K562 (cell line): ENCODE measurements around the gene ERFL. TPM values are rescaled to one million over a fixed set of nuclear protein-coding genes. Genes with fewer than 3 reads are reported as not detected.
A peak's percentile ranks its signal among the peaks of the same experiment; 100 is the strongest.

Experiments used
- CBX8 ChIP-seq: fragments of 200-600 bp; sonication (generic); IDR thresholded peaks from 2 replicates; pipeline ENCODE4 v1.6.1; 2012; ENCODE audit warnings: borderline replicate concordance, mixed run types, low read depth, mild to moderate bottlenecking, moderate library complexity, mixed read lengths, low read length, control low read depth, inconsistent platforms; ENCODE audit not compliant: poor library complexity, severe bottlenecking; ENCODE audit errors: extremely low read depth
- CREM ChIP-seq: IDR thresholded peaks from 2 replicates; pipeline ENCODE4 v1.6.1; 2014; ENCODE audit warnings: antibody characterized with exemption, low read depth
- ETV5 ChIP-seq: sonication (generic); formaldehyde crosslinking; IDR thresholded peaks from 2 replicates; pipeline ENCODE4 v1.4.0; 2020; ENCODE audit warnings: low read depth, mild to moderate bottlenecking, missing genetic modification reagents
- FOXA3 ChIP-seq, 2 experiments: fragments of 450-650 bp in 1 of 2; sonication (generic) in 1 of 2; formaldehyde crosslinking; IDR thresholded peaks in 1 of 2; conservative IDR thresholded peaks in 1 of 2; 2 replicates each; pipeline versions ENCODE4 v1.4.0 to v1.8.0; 2020 to 2022; ENCODE audit warnings: mild to moderate bottlenecking in 2 of 2, missing genetic modification reagents in 1 of 2
- GTF2F1 ChIP-seq: IDR thresholded peaks from 2 replicates; pipeline ENCODE4 v1.6.1; 2011; ENCODE audit warnings: low read depth, low read length, improper control_type of control experiment
- HDAC8 ChIP-seq: fragments of 450-650 bp; IDR thresholded peaks from 2 replicates; pipeline ENCODE4 v1.6.1; 2016; ENCODE audit warnings: mild to moderate bottlenecking, missing genetic modification characterization, moderate library complexity, missing compliant biosample characterization
- HNRNPL ChIP-seq: fragments of 200-400 bp; formaldehyde crosslinking; IDR thresholded peaks from 2 replicates; pipeline ENCODE4 v1.6.1; 2017; ENCODE audit warnings: low read depth, mild to moderate bottlenecking, low read length
- JUND ChIP-seq, 2 experiments: IDR thresholded peaks; 2 replicates in 1 of 2; 3 replicates in 1 of 2; pipeline ENCODE4 v1.6.1; 2011; ENCODE audit warnings: borderline replicate concordance in 2 of 2, low read depth in 2 of 2, low read length in 2 of 2, improper control_type of control experiment in 1 of 2, missing biosample characterization in 1 of 2, missing genetic modification characterization in 1 of 2, missing genetic modification reagents in 1 of 2
- L3MBTL2 ChIP-seq: fragments of 450-650 bp; IDR thresholded peaks from 2 replicates; pipeline ENCODE4 v1.6.1; 2016; ENCODE audit warnings: mild to moderate bottlenecking, moderate library complexity
- MBD2 ChIP-seq: sonication (generic); IDR thresholded peaks from 2 replicates; pipeline ENCODE4 v1.6.1; 2016; ENCODE audit warnings: low read depth, borderline replicate concordance
- PHF8 ChIP-seq: fragments of 200-600 bp; sonication (generic); IDR thresholded peaks from 2 replicates; pipeline ENCODE4 v1.6.1; 2012; ENCODE audit warnings: mixed run types, mild to moderate bottlenecking, inconsistent platforms, low read length, moderate library complexity, borderline replicate concordance
- POLR2AphosphoS2 ChIP-seq: IDR thresholded peaks from 2 replicates; pipeline ENCODE4 v1.6.1; 2012; ENCODE audit warnings: low read length, improper control_type of control experiment
- SRF ChIP-seq, 2 experiments: fragments of 250-450, 450-650 bp in 1 of 2; sonication (Bioruptor Pico) in 1 of 2; sonication (generic) in 1 of 2; formaldehyde crosslinking; IDR thresholded peaks; 2 replicates each; pipeline versions ENCODE4 v1.5.0 to v1.5.1; 2020 to 2022; ENCODE audit warnings: mild to moderate bottlenecking in 1 of 2, missing genetic modification reagents in 1 of 2
- SRSF3 ChIP-seq: fragments of 200-400 bp; formaldehyde crosslinking; IDR thresholded peaks from 2 replicates; pipeline ENCODE4 v1.6.1; 2016; ENCODE audit warnings: mild to moderate bottlenecking, low read length, moderate library complexity; ENCODE audit not compliant: insufficient read depth
- TAF7 ChIP-seq: fragments of 450-650 bp; IDR thresholded peaks from 2 replicates; pipeline ENCODE4 v1.6.1; 2016; ENCODE audit warnings: missing genetic modification characterization, missing compliant biosample characterization
- TEAD2 ChIP-seq: fragments of 450-650 bp; IDR thresholded peaks from 2 replicates; pipeline ENCODE4 v1.6.1; 2016; ENCODE audit warnings: missing genetic modification characterization, control low read depth, missing compliant biosample characterization
- TEAD4 ChIP-seq, 2 experiments: sonication (generic) in 1 of 2; formaldehyde crosslinking in 1 of 2; IDR thresholded peaks; 2 replicates each; pipeline versions ENCODE4 v1.6.1 to v1.8.0; 2012 to 2022; ENCODE audit warnings: borderline replicate concordance in 1 of 2, inconsistent platforms in 1 of 2, low read length in 1 of 2, mild to moderate bottlenecking in 1 of 2, missing genetic modification reagents in 1 of 2
- ZNF57 ChIP-seq: fragments of 450-650 bp; formaldehyde crosslinking; IDR thresholded peaks from 2 replicates; pipeline ENCODE4 v1.4.0; 2020; ENCODE audit warnings: mild to moderate bottlenecking, moderate library complexity
- polyA plus RNA-seq, 8 experiments: library from polyadenylated mRNA; depleted of rRNA in 4 of 8; stranded (reverse) in 5 of 8; unstranded in 3 of 8; fragments of >200 nt; fragmentation: Nextera tagmentation in 2 of 8; fragmentation: Illumina TruSeq in 1 of 8; extraction: Ambion mirVana in 2 of 8; extraction: Trizol in 1 of 8; gene quantifications; 2 replicates each; pipeline versions ENCODE4 v1.2.1 to v1.2.3, GENCODE V29; 2011 to 2014; ENCODE audit warnings: inconsistent platforms in 1 of 8, missing spikeins in 1 of 8
- total RNA-seq, 7 experiments: library from RNA; depleted of rRNA in 6 of 7; stranded (reverse); fragments of >200 nt in 6 of 7; fragmentation: Illumina TruSeq in 2 of 7; extraction: Trizol in 2 of 7; gene quantifications; 2 replicates each; pipeline versions ENCODE4 v1.2.1 to v1.2.3, GENCODE V29; 2011 to 2021; ENCODE audit warnings: low replicate concordance in 1 of 7
- TF ChIP-seq, protein P1 (sequence below): sonication (generic); formaldehyde crosslinking; IDR thresholded peaks from 2 replicates; pipeline ENCODE4 v1.8.1; 2023; ENCODE audit warnings: mild to moderate bottlenecking, missing genetic modification reagents, moderate library complexity
- TF ChIP-seq, protein P2 (sequence below): fragments of 450-650 bp; IDR thresholded peaks from one replicate; pipeline ENCODE4 v1.6.1; 2018; ENCODE audit warnings: mild to moderate bottlenecking, moderate library complexity; ENCODE audit not compliant: partially characterized antibody
- TF ChIP-seq, protein P3 (sequence below): sonication (generic); formaldehyde crosslinking; IDR thresholded peaks from 2 replicates; pipeline ENCODE4 v1.8.0; 2022; ENCODE audit warnings: mild to moderate bottlenecking, missing genetic modification reagents, borderline replicate concordance

ERFL gene
- total and polyA plus RNA-seq, 9 of the 15 experiments (the other 6 are each of a cell fraction or from before 2014, with no cell fraction given) = 0.07 to 0.75 (median 0.32) TPM; not detected in 4

DNA sequence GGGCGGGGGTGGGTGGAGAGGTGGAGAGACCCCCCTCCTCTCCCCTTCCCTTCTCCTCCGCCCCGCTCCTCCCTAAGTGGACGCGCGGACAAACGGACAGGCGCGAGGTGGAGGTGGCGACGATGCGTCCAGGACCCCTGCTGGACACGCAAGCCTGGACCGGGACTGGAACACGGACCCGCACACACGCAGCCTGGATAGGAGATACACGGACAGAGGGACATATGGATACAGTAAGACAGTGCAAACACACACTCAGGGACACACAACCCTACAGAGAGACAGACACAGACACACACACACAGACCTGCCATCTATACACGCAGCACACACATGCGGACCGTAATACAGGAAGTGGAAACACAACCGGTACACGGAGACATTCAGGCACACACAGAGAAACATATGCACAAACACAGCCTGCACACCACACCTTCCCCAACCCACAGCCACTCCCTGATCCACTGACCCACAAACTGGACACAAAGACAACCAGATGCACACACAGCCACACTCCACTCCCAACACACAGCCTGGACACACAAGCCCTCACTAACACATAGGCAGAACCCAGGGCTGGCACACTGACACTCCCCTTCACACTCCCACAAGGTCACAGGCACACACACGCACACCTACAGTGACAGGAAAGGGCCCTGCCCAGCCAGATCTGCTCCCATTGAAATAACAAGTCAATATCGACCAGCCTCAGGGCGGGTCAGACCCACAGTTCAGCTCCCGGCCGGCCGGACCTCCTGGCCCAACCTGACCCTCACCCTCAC lies 696 bp upstream of the ERFL start (continued):
- no peak for TF ChIP-seq TEAD4 (IDR thresholded peaks at IDR 0.05; ENCODE audit: low read length)
- no peak for TF ChIP-seq TEAD4 (CRISPR knock-in tag; IDR thresholded peaks at IDR 0.05; ENCODE audit: borderline replicate concordance)
- no peak for TF ChIP-seq HDAC8
- TF ChIP-seq SRSF3 = no peak
- TF ChIP-seq CBX8 = no peak
- TF ChIP-seq TEAD2 = no peak
- 0 out of 2 replicates have a peak, but pooled peaks have one; percentile 9 for TF ChIP-seq JUND (IDR thresholded peaks at IDR 0.05; ENCODE audit: borderline replicate concordance, low read depth, low read length)
- TF ChIP-seq JUND (tag; IDR thresholded peaks at IDR 0.05; ENCODE audit: borderline replicate concordance, low read depth, low read length) = peak; percentile 48; the same call in 1 of the 3 replicates
- TF ChIP-seq GTF2F1 = 0 out of 2 replicates have a peak, but pooled peaks have one; percentile 23
- TF ChIP-seq TAF7 = no peak; the same call in 1 of the 2 replicates
- TF ChIP-seq, protein P1, sequence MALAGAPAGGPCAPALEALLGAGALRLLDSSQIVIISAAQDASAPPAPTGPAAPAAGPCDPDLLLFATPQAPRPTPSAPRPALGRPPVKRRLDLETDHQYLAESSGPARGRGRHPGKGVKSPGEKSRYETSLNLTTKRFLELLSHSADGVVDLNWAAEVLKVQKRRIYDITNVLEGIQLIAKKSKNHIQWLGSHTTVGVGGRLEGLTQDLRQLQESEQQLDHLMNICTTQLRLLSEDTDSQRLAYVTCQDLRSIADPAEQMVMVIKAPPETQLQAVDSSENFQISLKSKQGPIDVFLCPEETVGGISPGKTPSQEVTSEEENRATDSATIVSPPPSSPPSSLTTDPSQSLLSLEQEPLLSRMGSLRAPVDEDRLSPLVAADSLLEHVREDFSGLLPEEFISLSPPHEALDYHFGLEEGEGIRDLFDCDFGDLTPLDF = no peak
- peak; percentile 53; the same call in 1 of the 2 replicates for TF ChIP-seq L3MBTL2
- no peak for TF ChIP-seq FOXA3 (CRISPR knock-in tag; conservative IDR thresholded peaks at IDR 0.05 in 1 of 2, IDR thresholded peaks at IDR 0.05 in 1 of 2)
- TF ChIP-seq PHF8 = peak; percentile 40; the same call in 1 of the 2 replicates
- peak; percentile 35; the same call in 1 of the 2 replicates for TF ChIP-seq CREM
- TF ChIP-seq MBD2 = no peak
- TF ChIP-seq POLR2AphosphoS2 = no peak
- no peak for TF ChIP-seq ETV5 (CRISPR knock-in tag)
- no peak for TF ChIP-seq SRF (CRISPR knock-in tag; IDR thresholded peaks at IDR 0.05)
- TF ChIP-seq, protein P2, sequence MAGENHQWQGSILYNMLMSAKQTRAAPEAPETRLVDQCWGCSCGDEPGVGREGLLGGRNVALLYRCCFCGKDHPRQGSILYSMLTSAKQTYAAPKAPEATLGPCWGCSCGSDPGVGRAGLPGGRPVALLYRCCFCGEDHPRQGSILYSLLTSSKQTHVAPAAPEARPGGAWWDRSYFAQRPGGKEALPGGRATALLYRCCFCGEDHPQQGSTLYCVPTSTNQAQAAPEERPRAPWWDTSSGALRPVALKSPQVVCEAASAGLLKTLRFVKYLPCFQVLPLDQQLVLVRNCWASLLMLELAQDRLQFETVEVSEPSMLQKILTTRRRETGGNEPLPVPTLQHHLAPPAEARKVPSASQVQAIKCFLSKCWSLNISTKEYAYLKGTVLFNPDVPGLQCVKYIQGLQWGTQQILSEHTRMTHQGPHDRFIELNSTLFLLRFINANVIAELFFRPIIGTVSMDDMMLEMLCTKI = no peak
- TF ChIP-seq ZNF57 (CRISPR knock-in tag) = no peak
- TF ChIP-seq, protein P3, sequence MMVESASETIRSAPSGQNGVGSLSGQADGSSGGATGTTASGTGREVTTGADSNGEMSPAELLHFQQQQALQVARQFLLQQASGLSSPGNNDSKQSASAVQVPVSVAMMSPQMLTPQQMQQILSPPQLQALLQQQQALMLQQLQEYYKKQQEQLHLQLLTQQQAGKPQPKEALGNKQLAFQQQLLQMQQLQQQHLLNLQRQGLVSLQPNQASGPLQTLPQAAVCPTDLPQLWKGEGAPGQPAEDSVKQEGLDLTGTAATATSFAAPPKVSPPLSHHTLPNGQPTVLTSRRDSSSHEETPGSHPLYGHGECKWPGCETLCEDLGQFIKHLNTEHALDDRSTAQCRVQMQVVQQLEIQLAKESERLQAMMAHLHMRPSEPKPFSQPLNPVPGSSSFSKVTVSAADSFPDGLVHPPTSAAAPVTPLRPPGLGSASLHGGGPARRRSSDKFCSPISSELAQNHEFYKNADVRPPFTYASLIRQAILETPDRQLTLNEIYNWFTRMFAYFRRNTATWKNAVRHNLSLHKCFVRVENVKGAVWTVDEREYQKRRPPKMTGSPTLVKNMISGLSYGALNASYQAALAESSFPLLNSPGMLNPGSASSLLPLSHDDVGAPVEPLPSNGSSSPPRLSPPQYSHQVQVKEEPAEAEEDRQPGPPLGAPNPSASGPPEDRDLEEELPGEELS (CRISPR knock-in tag) = 0 out of 2 replicates have a peak, but pooled peaks have one; percentile 50
- no peak for TF ChIP-seq HNRNPL
